Kasumi-1 (cell line): ENCODE results near the gene PANK4.

Source experiments
- DNase-seq, 2 experiments: peaks; one replicate each; lab custom pipeline; 2025; lab: John Stamatoyannopoulos, UW

Gene PANK4

DNA sequence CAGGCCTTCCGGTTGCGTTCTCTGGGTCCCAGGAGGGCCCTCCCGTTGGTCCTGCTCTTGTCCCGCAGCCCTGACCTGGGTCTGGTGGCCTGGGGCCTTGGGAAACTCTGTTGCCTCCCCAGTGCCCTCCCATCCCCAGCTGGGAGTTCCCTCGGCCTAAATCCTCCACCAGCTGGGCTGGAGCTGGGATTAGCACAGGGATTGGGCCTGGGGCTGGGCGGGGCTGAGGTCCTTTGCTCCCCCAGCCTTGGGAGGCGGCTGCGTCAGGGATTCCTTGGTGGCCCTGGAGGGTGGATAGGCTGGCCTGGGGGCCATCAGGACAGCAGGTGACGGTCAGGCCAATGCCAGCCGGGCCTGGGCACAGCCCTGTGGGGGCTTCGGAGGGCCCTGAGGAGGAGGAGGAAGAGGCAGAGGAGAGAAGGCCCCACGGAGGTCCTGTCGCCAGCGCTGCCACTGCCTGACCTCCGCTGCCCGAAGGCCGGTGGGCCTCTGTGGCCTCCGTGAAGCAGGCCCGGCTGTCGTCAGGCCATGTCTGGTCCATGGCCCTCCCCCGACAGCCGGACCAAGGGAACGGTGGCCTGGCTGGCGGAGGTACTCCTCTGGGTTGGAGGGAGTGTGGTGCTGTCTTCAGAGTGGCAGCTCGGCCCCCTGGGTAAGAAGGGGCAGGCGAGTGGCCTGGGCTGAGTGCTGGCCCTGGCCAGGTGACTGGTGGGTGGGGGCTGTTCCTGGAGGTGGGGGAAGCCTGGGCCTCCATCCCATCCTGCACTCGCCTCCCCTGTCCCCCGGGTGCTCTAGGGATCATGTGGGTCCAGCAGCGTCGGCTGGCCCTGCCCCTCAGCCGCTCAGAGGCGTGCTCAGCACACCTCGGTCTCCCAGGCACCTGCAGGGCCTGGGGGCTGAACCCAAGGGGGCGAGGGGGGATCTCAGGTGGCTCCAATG, 50.1 kb downstream of the PANK4 start, which contains the start of gene PLCH2:
PLCH2 (plus strand) TSS at position 229 of the 939 bp plus-strand sequence; CDS start at position 529, 300 bp downstream.
- DNase-seq, result no peak

DNA sequence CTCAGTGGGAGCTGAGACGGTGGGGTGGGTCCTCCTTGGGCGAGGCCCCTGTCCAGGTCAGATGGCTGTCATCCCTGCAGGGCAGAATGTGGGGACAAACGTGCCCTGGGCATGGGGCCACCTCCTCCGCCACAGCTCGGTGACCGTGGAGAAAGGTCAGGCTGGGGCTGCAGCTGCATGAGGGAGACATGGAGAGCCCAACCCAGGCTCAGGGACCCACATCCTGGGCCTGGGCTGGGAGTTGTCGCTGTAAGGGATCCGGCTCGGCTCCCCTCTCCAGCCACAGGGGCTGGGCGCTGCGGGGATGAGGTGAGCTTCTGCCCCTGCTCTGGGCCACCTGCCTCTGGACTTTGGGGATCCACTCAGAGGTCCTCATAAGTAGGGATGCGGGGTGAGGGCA, 50.8 kb downstream of the PANK4 start:
- DNase-seq, result no peak

DNA sequence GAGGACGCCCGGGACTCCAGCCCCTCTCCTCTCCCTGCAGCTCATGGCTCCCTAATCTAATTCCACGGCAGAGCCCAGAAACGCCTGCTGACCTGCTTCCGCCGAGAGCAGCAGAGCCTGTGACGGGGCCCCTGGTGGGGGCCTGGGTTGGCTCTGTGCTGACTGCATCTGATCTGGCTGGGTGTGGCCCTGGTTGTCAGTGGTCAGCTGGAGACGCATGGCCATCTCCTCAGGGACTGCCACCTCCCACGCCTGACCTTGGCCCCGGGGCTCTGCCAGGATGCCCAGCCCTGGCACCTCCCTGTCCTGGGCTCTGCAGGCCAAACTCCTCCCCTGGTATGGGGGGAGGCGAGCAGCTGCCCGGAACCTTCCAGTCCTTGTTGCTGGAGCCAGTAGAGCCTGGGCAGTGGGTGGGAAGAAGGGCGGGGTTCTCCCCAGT, 51.4 kb downstream of the PANK4 start:
- DNase-seq, result no peak

DNA sequence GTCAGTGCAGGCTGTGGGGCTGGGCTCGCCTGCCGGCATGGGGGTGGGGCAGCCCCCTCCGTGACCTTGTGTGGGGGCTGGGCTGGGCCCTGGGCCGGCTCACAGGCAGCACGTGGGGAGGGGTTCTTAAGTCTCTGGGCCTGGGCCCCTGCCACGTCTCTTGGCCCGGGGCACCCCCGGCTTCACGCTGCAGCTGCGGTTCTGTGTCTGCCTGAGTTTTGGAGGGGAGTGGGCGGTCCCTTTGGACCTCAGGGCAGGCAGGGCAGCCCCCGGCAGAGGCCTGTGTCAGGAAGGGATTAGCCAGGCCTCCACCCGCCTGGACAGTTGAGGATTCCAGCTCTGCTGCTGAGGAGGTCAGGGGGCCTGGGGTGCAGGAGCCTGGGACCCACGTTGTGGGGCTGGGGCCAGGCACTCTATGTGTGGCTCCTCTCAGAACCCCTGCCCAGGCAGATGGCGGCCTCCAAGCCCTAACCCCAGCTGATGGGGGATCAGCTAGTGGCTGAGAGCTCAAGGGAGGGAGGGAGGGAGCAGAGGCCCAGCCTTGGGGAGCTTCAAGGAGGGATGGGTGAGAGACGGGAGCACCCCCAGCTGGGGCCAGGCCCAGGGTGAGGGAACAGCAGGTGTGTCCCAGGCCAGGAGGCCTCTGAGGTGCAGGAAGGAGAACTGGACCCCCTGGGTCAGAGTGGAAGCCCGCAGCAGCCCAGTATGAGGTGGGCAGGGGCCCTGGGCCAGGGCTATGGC, 52.1 kb downstream of the PANK4 start:
- DNase-seq, result no peak

DNA sequence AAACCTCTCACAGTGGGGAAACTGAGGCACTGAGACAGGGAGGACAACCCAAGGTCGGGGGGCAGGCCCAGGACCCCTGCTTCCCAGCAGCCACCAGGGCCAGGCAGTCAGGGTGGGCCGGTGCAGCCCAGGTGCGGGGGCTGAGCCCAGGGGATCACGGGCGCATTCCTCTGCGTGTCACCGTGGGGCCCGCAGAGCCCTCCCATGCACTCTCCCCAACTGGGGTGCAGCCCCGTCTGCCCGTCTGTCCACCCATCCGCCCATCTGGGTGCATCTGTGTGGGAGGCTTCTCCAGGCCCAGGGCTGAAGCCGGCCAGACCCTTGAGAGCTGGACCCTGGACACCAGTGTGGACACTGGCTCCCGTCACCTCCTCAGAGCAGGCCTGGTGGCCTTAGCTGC, 53.2 kb downstream of the PANK4 start:
- DNase-seq, result no peak

DNA sequence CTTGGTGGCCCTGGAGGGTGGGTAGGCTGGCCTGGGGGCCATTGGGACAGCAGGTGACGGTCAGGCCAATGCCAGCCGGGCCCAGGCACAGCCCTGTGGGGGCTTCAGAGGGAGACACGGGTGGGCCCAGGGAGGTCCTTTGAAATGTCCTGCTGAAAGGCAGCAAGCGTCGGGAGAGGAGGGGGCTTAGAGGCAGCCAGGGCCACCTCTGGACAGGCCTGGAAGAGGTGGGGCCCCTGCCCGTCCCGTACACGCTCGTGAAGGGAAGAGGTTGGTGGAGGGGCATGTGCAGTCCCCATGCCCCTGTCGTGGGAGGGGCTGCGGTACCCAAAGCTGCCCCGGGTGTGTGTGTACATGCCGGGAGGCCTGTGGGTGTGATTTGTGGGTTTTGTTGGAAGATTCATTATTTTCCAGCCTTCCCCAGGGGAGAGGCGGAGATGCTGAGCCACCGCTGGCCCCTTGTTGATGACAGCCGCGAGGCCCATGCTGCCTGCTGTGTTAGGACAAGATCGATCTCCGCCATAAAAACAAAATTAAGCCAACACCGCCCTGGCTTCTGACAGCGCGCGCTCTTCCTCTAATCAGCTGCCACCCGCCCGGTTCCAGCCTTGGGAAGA, 53.7 kb downstream of the PANK4 start:
- DNase-seq, result no peak

DNA sequence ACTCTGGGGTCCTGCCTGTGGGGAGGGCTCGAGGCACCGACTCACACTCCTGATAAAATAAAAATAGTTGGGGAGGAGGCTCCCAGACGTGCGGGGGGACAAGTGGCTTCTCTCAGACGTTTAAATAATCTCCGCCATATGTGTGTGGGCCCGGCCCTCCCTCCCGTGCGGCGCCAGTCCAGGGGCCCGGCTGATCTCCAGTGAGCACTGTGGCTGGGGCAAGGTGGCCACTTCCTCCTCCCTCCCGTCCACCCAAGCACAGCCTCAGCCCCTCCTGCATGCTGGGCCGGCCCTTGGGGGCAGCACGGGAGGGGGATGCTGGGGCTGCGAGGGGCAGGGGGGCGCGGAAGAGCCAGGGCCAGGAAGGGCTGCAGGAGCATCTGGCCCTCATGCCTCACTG, 54.3 kb downstream of the PANK4 start:
- DNase-seq, result no peak

DNA sequence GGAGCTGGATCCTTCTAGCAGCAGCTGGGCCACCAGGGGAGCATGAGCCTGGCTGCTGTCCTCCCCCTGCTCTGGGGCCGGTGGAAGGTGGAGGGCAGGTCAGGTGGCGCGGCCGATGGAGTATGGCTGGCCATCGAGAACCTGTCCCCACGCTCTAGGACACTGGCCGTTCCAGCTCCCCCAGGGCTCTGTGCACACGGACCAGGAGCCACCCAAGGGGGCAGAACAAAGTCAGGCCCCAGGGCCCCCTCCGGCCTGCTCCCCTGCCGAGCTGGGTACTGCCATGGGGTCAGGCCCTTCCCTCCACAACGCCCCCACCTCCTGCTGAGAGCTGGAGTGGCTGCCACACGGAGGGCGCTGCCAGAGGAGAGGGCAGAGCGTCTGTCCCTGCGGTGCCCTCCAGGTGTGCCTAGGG, 54.8 kb downstream of the PANK4 start:
- DNase-seq, result no peak

DNA sequence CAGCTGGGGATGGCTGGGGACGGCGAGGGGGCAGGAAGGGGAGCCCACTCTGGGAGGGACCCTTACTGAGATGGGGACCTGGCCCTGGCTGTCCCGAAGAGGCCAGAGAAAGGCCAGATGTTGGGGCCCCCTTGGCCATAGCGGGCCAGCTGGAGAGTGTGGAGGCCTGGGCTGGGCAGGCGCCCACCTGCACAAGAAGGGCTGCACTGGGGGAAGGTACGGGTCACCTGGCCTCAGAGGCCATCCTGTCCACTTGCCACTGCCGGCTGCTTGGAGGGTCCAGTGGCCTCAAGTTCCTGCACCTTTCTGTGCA, 55.3 kb downstream of the PANK4 start:
- no peak for DNase-seq

DNA sequence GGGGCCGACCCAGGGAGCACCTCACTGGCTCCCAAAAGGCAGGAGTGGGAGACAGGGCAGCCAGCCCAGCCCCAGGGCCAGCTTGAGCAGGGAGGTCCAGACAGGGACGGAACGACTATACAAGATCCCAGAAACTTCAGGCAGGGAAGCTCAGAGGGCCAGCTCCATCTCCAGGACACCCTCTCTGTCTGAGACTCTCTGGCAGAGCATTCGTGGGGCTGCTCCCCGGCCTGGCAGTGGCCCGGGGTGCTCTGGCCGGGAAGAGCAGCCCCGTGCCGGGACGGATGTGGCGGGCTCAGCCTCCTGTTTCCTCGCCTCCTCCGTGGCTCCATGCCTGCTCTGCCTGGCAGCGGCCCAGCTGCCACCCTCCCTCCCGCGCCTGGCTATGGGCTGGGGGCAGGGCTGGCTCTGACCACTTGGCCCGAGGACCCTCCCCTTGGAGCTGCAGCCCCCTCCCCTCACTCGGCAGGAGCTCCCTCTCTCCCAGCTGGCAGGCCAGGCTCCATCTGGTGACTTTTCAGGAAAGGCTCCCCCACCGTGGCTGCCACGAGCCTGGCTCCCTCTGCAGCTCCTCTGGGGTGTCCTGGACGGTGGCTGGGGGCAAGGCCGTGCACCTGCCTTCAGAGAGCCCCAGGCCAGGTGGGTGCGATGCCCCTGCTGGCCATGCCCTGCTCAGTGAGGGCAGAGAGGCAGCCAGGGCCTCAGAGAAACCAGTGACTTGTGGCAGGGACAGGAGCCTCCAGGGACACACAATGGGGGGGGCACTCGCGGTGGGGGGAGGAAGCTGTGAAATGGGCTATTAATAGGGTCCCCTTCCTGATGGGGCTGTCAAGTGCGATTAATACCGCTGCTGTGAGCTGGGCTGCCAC, 55.9 kb downstream of the PANK4 start:
- no peak for DNase-seq

DNA sequence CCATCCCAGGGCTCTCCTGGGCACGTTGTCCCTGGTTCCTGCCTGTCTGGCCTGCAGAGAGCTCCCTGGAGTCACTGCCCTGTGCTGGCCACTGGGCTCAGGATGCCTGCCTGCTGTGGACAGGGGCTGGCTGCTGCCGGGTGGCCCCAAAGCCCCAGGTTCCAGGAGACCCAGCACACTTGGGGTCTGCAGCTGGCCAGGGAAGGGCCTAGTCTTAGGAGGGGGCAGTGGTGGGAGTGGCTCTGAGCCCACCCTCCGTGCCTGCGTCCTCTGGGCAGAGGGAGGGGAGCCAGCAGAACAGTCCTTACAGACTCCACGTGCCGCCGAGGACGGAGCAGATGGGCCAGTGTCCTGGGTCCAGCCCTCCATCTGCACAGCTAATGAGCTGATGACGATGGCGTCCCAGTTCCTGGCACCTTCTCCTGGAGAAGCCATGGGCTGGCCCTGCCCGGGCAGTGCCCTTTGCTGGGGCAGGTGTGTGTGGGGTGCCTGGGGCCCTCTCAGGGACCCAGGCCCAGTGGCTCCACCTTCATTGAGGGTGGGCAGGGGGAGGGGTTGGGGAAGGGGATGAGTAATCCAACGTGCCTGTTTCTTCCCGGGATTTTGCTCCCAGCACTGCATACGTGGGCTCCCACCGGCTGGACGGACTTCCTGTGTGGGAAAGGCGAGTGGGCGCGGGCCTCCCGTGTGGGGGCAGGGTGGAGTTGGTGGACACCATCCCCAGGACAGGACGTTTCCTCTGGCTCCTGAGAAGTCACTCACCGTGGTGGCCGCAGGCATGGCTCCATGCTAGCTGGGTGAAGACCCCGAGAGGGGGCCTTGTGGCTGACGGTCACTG, 57.1 kb downstream of the PANK4 start:
- no peak for DNase-seq

DNA sequence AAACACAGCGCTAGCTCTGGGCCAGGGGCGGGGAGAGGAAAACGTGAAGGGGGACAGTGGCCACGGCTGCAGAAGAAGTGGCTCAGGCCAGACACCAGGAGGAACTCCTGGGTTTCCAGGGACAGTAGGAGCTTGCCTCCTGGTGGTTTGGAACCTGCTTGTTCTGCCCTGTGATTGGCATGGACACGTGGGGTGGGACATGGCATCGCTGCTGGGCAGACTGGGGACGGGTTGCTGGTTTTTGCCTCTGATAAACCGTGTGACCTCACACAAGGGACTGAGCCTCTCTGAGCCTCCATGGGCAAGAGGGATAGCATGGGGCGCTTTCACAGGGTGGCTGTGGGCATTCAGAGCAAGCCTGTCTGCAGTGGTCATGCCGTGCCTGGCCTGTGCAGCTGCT, 57.9 kb downstream of the PANK4 start:
- DNase-seq, result no peak

DNA sequence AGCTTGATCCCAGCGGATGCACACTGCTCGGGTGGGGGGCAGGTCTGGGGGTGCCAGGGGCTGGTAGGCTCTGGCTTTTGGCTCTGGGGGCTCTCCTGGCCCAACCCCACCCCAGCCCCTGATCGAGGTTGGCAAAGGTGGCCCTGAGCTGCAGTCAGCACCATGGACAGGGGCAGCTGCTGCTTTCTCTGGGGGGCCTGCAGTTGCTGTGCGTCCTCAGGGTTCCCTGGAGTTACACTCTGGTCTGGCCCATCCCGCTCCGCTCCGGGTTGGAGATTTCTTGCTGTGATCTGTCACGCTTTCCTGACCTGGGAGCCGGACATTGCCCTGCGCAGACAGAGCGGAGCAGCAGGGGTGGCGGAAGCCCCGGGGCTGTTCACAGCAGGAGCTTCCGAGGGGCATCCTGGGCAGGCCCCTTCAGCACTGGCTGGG, 58.3 kb downstream of the PANK4 start:
- DNase-seq, result peak; percentile 5 to 9

DNA sequence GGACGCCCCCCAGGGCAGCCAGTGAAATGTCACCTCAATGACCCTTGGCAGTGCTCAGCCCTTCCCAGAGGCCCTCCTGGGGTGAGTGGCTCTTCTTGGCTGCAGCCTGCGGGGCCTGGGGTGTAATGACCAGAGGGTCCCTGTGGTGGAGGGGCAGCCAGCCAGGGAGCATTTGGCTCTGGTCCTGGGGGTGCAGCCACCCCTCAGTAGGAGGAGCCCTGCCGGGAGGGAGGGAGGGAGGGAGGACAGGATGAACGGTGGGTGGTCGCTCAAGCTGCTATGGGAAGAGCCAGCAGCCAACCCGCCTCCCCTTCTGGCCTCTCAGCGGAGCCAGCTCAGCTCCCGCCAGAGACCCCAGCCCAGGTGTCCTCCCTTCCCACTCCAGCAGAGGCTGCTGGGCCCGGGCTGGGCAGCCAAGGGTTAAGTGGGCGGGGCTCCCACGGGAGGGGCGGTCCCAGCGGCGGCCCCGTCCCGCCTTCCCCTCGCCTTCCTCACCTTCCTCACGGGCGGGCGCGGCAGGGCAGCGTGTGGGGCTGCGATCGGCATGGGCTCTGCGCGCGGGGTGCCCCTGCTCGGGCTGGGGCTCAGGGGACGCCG, 59.3 kb downstream of the PANK4 start:
- DNase-seq, result no peak

DNA sequence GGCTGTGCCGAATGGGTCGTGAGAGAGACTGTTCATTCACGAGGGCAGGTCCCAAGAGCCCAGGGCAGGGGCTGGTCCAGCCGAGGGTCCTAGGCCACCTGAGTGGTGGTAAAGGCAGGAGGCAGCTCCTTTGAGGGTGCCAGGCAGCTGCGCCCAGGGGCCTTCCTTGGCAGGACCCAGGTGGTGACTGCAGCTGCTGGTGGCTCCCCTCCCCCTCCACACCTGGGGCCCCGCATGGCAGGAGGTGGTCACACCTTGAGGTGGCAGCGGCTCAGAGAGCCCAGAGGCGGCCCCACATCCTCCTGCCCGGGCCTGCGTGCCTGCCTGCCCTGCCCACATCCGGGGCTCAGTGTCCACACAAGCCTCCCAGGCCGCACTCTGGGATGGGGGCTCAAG, 60.1 kb downstream of the PANK4 start:
- DNase-seq, result no peak

DNA sequence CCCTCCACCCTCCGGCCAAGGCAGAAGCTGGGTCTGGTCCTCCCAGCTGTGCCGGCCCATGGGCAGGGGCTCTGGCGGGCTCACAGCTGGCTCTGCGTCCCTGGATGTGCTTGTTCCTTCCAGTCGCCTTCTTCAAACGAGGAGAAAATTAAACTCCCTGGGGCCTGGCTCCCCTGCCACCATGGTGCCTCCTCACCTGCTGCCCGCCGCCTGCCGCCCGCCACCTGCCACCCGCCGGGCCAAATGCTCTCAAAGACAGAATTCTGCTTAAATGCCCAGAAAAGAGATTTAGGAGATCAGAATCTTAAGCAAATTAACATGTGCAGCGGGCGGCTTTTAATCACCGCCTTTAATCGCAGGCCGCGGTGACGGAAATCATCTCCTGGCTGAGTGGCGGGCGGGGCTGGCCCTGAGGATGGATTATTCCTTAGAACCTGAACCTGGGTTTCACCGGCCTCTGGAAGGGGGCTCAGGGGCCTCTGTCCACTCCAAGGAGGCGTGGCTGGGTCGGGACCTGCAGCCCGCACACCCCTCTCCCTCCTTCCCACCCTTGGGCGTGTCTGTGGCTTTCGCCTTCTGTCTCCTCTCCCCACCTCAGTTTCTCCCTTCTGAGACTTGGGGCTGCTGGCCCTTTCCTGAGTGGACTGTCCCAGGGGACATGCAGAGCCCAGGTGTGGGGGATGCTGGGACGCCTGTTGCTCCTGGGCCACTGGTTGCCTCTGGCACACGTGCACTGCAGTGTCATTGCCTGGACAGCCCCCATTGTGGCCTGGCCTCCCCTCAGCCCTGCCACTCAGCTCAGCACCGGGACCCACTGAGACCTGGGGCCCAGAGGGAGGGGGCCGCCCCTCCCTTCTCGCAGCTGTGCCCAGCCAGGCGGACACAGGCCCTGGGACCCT, 60.8 kb downstream of the PANK4 start:
- no peak for DNase-seq

DNA sequence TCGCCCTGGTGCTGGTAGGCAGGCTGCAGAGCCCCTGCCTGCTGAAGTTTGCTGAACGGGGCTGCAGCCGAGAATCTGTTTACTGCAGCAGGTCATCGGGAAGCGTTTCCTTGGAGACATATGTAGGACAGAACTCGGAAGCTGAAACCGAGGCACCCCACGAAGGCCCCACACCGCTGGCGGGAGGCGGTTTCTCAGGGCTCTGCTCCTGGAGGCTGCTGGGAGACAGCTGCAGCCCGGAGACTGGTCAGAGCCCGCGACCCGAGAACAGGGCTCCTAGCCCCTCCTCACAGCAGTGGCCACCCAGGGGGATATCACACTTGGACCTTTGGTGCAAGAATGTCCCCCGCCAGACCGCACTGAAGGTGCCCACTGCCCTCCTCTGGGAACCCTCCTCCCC, 63.0 kb downstream of the PANK4 start:
- DNase-seq, result no peak

DNA sequence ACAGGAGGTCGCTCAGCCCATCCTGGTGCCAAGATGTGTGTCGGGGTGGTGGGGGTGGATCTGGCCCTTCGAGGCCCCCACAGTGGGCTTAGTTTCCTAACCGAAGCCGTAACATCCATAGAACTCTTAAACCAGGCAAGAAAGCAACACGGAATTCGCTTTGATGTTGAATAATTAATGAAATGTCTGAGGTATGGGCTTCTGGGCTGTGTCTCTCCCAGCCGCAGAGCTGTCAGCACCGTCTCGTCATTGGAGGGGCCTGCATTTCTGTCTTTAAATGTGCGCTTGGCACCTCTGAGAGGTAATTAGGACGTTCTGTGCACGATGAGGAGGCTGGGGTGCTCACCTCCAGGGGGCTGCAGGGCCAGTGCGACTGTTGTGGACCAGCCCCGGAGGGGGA, 63.6 kb downstream of the PANK4 start:
- no peak for DNase-seq

DNA sequence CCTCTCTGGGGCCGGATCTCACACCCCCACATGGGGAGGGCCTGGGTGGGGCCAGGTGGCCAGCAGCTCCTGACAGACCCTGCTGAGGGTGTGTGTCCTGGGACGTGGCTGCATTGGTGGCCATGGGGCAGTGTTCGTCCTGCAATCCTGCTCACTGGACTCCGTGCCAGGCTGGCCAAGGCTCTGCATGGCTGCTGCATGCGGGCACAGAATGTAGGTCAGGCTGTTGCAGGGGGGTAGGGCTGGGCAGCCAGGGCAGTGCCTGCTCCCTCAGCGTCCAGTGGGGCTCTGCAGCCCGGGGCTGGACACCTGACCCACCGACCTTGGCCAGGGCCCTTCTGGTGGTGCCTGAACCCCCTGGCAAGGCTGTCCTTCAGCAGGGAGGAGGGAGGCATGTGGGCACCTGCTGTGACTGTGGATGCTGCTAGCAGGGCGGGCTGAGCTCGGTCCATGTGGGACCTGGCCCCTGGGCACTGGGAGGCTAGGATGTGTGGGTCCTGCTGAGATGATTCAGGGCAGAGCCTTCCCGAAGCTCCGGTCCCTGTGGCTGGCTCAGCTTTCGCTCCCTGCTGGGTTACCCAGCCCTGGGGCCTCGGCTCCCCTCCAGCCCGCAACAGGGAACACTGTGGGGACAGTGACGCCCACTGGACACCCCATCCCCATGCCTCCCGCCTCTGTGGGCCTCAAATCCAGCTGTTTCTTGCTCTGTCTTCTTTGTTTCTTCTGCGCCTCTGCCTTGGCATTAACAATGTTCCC, 65.2 kb downstream of the PANK4 start:
- DNase-seq, result no peak
